ENCODE data around the gene DBNDD2. TPM values are rescaled to one million over a fixed set of nuclear protein-coding genes. Genes with fewer than 3 reads are reported as not detected.

Gene DBNDD2
- total and polyA plus RNA-seq, 11 donors: 209 to 423 (median 346) TPM

DNA sequence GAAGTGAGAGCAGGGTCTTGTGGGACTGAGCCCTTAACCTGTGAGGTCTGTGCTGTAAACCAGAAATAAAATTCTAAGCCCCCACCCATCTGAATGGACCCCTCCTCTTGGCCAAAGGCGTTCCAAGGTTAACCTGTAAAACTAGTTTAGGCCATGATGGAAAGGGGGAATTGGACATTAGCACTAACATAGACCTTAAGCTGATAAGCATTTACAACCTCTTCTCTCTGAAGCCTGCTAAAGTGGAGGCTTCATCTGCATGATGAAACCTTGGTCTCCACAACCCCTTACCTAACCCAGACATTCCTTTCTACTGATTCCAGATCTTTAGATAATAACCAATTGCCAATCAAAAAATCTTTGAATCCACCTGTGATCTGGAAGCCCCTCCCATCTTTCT lies 33.7 kb downstream of the DBNDD2 start:
- intact Hi-C loops (cut with DNase I): loop anchor here in 2 of 10 donors (5.0 to 10.0 kb wide), 2 partner anchors 124 to 333 kb away; no protein-coding TSS in a partner anchor
- ATAC-seq (no peak), DNase-seq (no peak)
- Histone ChIP-seq H3K27me3 (peaks cover 0 to 2% (median 0%) of the 10 kb centered on the region in 9 donors), H3K27ac (no peak overlapping the region), H3K36me3 (no peaks in the 10 kb centered on the region), H3K4me3 (no peak overlapping the region), H3K9me3 (no peaks in the 10 kb centered on the region), H3K4me1 (peaks cover 0 to 4% (median 0%) of the 10 kb centered on the region in 12 donors)
- TF ChIP-seq, protein P1, sequence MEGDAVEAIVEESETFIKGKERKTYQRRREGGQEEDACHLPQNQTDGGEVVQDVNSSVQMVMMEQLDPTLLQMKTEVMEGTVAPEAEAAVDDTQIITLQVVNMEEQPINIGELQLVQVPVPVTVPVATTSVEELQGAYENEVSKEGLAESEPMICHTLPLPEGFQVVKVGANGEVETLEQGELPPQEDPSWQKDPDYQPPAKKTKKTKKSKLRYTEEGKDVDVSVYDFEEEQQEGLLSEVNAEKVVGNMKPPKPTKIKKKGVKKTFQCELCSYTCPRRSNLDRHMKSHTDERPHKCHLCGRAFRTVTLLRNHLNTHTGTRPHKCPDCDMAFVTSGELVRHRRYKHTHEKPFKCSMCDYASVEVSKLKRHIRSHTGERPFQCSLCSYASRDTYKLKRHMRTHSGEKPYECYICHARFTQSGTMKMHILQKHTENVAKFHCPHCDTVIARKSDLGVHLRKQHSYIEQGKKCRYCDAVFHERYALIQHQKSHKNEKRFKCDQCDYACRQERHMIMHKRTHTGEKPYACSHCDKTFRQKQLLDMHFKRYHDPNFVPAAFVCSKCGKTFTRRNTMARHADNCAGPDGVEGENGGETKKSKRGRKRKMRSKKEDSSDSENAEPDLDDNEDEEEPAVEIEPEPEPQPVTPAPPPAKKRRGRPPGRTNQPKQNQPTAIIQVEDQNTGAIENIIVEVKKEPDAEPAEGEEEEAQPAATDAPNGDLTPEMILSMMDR (IDR thresholded peaks at IDR 0.05): no peak
- no peak for TF ChIP-seq POLR2A (IDR thresholded peaks at IDR 0.05)
- 75 to 91% (median 81%) methylated on average over 1 of the region's 1 CpG for WGBS, 4 donors

DNA sequence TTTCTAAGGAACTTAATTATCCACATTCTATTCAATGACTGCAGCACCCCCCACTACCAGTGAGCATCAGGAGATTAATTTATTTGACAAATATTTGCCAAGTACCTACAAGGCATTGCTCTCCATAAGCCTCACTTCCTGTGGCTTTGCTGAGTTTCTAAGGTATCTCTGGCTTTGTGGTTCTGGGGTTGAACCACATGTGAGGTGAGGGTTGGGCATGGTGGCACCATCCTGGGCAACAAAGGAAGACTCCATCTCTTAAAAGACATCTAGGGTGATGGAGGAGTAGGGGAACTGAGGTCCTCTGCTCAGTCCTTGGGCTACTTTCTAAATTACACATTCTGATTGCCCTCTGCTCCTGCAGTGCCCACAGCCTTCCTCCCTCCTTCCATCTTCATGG lies 36.0 kb downstream of the DBNDD2 start:
- H3K4me1 ChIP-seq: no peaks in the 10 kb centered on the region
- intact Hi-C loops (cut with DNase I): loop anchor here in 2 of 10 donors (5.0 to 10.0 kb wide), 2 partner anchors 127 to 331 kb away; no protein-coding TSS in a partner anchor
- H3K27me3 ChIP-seq: peaks cover 0 to 2% (median 0%) of the 10 kb centered on the region in 9 donors
- H3K4me3 ChIP-seq: no peak overlapping the region
- H3K9me3 ChIP-seq: no peaks in the 10 kb centered on the region
- DNase-seq (no peak), ATAC-seq (no peak)
- TF ChIP-seq POLR2A (IDR thresholded peaks at IDR 0.05): no peak
- TF ChIP-seq, protein P1 (IDR thresholded peaks at IDR 0.05): no peak
- no peaks in the 10 kb centered on the region for H3K36me3 ChIP-seq
- no peak overlapping the region for H3K27ac ChIP-seq

DNA sequence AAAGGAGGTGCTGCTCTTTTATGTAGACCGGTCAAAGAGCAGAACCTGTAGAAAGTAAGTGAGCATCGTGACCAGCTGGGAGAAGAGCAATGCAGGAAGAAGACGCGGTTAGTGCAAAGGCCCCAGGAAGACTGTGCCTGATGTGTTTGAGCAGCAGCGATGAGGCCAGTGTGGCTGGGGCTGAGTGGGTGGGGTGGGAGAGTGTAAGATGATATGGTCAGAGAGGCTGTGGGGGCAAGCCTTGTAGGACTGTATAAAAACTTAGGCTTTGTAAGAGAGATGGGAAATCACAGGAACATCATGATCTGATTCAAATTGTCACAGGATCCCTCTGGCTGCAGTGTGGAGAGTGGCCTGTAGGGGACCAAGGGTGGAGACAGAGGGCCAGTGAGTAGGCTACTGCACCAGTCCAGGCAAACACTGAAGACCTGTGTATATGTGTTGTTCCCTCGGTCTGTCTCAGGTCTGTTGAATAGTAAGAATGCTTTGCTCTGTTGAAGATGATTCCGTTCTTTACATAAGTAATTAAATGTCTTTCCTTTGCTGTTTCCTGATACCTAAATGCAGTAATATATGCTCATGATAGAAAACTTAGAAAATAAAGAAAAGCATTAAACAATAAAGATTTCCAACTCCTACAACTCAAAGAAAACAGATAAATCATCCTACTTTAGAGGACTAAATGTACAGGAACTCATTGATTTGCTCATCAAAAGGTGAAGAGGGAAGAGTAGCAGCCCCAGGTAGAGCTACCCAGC lies 37.9 kb downstream of the DBNDD2 start:
- WGBS, 4 donors: 71 to 76% (median 71%) methylated on average over 7 of the region's 7 CpGs

DNA sequence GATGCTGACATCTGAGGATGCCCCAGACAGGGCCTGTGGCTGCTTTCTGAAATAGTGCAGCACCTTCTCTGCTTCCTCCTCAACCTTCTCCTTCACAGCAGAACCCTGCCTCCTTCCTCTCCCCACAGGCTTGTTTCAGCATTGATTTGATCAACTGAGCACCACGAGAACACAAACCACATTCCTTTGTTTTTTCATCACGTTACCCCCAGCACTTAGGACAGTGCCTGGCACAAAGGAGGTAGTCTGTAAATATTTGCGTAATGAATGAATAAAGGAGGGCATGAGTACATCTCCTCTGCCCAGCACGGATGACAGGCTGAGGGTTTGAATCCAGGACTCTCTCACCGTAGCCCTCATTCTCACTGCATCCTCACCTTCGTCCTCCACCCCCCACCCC lies 40.2 kb downstream of the DBNDD2 start:
- intact Hi-C loops (cut with DNase I): loop anchor here in 1 of 10 donors (10.0 kb wide), 1 partner anchor 327 kb away; no protein-coding TSS in a partner anchor

More for the DNA sequence above, 37.9 kb downstream of the DBNDD2 start:
- DNase-seq (no peak), ATAC-seq (peak in 1 of 4 donors; percentile 24)
- Histone ChIP-seq H3K36me3 (no peaks in the 10 kb centered on the region), H3K27me3 (peaks cover 0 to 2% (median 0%) of the 10 kb centered on the region in 9 donors), H3K4me1 (peaks cover 0 to 9% (median 0%) of the 10 kb centered on the region in 12 donors), H3K27ac (peak overlapping the region in 1 of 12 donors; percentile 83), H3K9me3 (no peaks in the 10 kb centered on the region), H3K4me3 (no peak overlapping the region)
- TF ChIP-seq POLR2A (IDR thresholded peaks at IDR 0.05): no peak
- TF ChIP-seq, protein P1 (IDR thresholded peaks at IDR 0.05): peak in 5 of 12 donors; percentile 15 to 38 (median 27)
- intact Hi-C loops (cut with DNase I): loop anchor here in 1 of 10 donors (10.0 kb wide), 1 partner anchor 329 kb away; no protein-coding TSS in a partner anchor

More for the DNA sequence above, 40.2 kb downstream of the DBNDD2 start:
- Histone ChIP-seq H3K36me3 (no peaks in the 10 kb centered on the region), H3K4me1 (peaks cover 0 to 9% (median 0%) of the 10 kb centered on the region in 12 donors), H3K27me3 (peaks cover 0 to 2% (median 0%) of the 10 kb centered on the region in 9 donors), H3K27ac (peak overlapping the region in 1 of 12 donors; percentile 83), H3K4me3 (no peak overlapping the region), H3K9me3 (no peaks in the 10 kb centered on the region)
- 63 to 76% (median 71%) methylated on average over 6 of the region's 6 CpGs for WGBS, 4 donors
- TF ChIP-seq, protein P1 (IDR thresholded peaks at IDR 0.05): no peak
- no peak for TF ChIP-seq POLR2A (IDR thresholded peaks at IDR 0.05)
- DNase-seq: no peak
- no peak for ATAC-seq

Data from heart left ventricle (tissue), 16 donors.